WTC11 (cell line): Measurements from ENCODE around the gene TNRC6A.

Experiments
- E2F4 ChIP-seq: sonication (generic); formaldehyde crosslinking; IDR thresholded peaks from 2 replicates; pipeline ENCODE4 v1.8.1; 2022; ENCODE audit warnings: low read depth, mild to moderate bottlenecking, moderate library complexity, missing genetic modification reagents, borderline replicate concordance
- ELF4 ChIP-seq: sonication (generic); formaldehyde crosslinking; IDR thresholded peaks from 2 replicates; pipeline ENCODE4 v1.8.1; 2022; ENCODE audit warnings: low read depth, mild to moderate bottlenecking, moderate library complexity, missing genetic modification reagents
- IRF1 ChIP-seq: sonication (generic); formaldehyde crosslinking; IDR thresholded peaks from 2 replicates; pipeline ENCODE4 v1.8.0; 2023; ENCODE audit warnings: missing genetic modification reagents
- KAT7 ChIP-seq: sonication (generic); formaldehyde crosslinking; IDR thresholded peaks from 2 replicates; pipeline ENCODE4 v1.8.1; 2023; ENCODE audit warnings: missing genetic modification reagents, mild to moderate bottlenecking, borderline replicate concordance
- SP1 ChIP-seq: sonication (generic); formaldehyde crosslinking; conservative IDR thresholded peaks from 2 replicates; pipeline ENCODE4 v1.8.1; 2022; ENCODE audit warnings: missing genetic modification reagents
- STAT6 ChIP-seq: sonication (generic); formaldehyde crosslinking; conservative IDR thresholded peaks from 2 replicates; pipeline ENCODE4 v1.8.1; 2023; ENCODE audit warnings: mild to moderate bottlenecking, low read depth, missing genetic modification reagents, moderate library complexity
- TF ChIP-seq, protein P1 (sequence below): fragments of 200-600 bp; IDR thresholded peaks from 2 replicates; pipeline ENCODE4 v1.8.0; 2022; ENCODE audit warnings: antibody characterized with exemption

- no peak for TF ChIP-seq SP1 (CRISPR knock-in tag)
- no peak for TF ChIP-seq STAT6 (CRISPR knock-in tag)
- TF ChIP-seq, protein P1, sequence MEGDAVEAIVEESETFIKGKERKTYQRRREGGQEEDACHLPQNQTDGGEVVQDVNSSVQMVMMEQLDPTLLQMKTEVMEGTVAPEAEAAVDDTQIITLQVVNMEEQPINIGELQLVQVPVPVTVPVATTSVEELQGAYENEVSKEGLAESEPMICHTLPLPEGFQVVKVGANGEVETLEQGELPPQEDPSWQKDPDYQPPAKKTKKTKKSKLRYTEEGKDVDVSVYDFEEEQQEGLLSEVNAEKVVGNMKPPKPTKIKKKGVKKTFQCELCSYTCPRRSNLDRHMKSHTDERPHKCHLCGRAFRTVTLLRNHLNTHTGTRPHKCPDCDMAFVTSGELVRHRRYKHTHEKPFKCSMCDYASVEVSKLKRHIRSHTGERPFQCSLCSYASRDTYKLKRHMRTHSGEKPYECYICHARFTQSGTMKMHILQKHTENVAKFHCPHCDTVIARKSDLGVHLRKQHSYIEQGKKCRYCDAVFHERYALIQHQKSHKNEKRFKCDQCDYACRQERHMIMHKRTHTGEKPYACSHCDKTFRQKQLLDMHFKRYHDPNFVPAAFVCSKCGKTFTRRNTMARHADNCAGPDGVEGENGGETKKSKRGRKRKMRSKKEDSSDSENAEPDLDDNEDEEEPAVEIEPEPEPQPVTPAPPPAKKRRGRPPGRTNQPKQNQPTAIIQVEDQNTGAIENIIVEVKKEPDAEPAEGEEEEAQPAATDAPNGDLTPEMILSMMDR, result no peak
- no peak for TF ChIP-seq KAT7
- no peak for TF ChIP-seq IRF1 (CRISPR knock-in tag)
- no peak for TF ChIP-seq ELF4 (CRISPR knock-in tag)
- no peak for TF ChIP-seq E2F4
Measured at GRCh38 chr16:24728011-24728410, 1.4 kb upstream of the TNRC6A start.
